Epithelial cell of proximal tubule (primary cell): ENCODE measurements around the gene PCED1A. TPM values are rescaled to one million over a fixed set of nuclear protein-coding genes. Genes with fewer than 3 reads are reported as not detected.

Experiments used
- DNase-seq: peaks from one replicate; pipeline ENCODE4 v3.0.0-alpha.2; 2011; ENCODE audit warnings: low read depth
- H3K4me3 ChIP-seq: 2 replicates; pipeline ENCODE4 v1.5.1; 2011; ENCODE audit warnings: low read depth, mild to moderate bottlenecking, low read length
- total RNA-seq: library from RNA; depleted of rRNA; stranded (reverse); fragments of >200 nt; gene quantifications from 2 replicates; pipeline ENCODE4 v1.2.3, GENCODE V29; 2015
- TF ChIP-seq, protein P1 (sequence below): conservative IDR thresholded peaks from 2 replicates; pipeline ENCODE4 v1.5.1; 2012; ENCODE audit warnings: low read depth, mild to moderate bottlenecking, low read length

PCED1A gene
- total RNA-seq, 1 donor from 2014 or later: 37.5 TPM

DNA sequence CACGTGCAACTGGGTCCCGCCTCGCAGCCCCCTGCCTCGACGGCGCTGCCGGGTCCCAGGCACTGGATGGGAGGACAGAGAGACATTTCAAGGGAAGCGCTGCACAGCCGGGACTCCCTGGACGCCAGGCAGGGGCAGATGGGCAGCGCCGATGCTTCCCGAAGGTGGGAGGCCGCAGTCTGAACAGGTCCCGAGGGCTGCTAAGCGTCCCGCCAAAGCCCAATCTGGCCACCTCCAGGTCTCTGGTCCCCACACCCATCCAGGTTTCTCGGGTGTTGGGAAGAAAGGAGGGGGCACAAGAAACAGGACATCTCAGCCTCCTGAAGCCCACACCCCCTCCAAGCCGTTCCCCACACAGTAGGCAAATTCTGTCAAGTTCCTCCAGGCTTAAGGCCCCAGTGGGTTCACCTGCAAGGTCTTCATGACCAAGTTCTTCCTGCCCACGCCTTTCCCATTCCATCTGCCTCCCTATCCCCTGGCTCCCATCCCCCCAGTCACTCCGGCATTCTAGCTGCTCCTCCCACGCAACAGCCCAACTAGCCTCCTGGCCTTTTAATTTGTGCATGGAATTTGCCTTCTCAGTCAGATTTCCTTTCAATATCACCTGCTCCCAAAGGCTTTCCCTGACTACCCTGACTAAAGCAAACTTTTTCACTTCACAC, 34.6 kb downstream of the PCED1A start:
- TF ChIP-seq, protein P1, sequence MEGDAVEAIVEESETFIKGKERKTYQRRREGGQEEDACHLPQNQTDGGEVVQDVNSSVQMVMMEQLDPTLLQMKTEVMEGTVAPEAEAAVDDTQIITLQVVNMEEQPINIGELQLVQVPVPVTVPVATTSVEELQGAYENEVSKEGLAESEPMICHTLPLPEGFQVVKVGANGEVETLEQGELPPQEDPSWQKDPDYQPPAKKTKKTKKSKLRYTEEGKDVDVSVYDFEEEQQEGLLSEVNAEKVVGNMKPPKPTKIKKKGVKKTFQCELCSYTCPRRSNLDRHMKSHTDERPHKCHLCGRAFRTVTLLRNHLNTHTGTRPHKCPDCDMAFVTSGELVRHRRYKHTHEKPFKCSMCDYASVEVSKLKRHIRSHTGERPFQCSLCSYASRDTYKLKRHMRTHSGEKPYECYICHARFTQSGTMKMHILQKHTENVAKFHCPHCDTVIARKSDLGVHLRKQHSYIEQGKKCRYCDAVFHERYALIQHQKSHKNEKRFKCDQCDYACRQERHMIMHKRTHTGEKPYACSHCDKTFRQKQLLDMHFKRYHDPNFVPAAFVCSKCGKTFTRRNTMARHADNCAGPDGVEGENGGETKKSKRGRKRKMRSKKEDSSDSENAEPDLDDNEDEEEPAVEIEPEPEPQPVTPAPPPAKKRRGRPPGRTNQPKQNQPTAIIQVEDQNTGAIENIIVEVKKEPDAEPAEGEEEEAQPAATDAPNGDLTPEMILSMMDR: no peak
- H3K4me3 ChIP-seq: no peak overlapping the region
- peak; percentile 26 for DNase-seq

DNA sequence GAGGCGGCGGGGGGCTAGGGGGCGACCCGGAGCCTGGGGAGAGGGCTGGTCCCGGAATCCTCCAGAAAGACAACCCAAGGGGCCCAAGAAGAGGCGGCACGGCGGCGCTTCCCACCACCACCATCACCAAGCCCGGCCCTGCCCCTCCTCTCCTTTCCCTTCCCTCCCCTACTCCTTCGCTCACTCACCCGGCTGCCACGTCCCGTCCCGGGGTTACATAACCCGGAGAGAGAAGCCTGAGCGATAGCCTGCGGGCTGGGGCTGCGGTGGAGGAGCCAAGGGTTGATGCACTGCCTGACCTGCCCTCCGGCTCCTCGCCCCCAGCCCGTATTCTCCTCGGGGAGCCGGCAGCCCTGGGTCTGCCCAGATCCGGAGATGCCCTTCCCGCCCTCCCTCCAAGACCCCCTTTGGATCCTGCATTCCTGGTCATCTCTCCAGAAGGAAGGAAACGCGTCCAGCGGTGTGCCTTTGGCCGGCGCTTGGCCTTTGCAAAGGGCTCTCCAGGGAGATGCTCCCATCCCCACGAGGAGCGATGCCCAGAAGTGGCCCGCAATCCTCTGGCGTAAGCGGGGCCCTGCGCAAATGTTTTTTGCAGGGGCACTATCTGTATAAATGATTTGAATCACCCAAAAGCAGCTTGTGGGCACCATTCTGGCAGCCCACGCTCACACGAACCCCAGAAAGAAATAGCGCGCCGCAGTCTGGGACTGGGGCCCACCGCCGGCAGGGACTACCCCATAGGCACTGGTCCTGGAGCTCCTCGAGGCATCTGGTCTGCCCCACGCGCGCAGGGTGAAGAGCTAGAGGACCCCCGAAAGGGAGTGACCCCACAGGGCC, 35.4 kb downstream of the PCED1A start:
- no peak for DNase-seq
- TF ChIP-seq, protein P1: no peak
- no peak overlapping the region for H3K4me3 ChIP-seq

DNA sequence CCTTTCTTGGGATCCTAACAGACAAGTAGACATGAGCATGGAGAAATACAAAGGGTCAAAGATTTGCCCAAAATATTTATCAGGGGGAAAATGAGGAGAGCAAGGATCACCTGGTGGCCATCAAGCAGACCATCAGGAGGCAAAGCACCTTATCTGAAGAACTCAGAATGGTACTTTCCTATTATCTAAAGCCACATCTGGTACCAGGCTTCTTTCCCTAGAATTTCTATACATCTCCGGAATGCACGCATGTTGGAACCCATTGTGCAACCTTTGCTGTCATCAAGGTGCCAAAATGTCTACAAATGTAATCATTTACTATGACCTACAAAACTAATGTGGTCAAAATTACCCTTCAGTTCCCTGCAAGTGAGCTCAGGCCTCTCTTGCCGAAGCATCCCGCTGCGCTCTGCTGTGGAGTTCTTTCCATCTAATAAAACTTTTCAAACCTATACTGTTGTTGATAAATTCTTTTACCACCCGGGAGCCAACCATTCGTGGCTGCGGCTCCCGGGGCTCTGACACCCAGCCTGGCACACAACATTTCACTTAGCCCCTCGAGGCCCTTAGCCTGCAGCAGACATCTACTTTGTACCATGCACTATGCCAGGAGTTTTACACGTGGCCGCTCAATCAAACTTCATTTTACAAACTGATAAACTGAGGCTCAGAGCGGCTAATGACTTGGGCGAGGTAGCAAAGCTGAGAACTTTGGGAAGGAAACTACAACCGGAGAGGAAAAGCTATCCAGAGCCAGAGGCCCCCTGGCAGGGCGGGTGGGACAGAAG, 36.2 kb downstream of the PCED1A start:
- DNase-seq: no peak
- H3K4me3 ChIP-seq: no peak overlapping the region
- TF ChIP-seq, protein P1: no peak

DNA sequence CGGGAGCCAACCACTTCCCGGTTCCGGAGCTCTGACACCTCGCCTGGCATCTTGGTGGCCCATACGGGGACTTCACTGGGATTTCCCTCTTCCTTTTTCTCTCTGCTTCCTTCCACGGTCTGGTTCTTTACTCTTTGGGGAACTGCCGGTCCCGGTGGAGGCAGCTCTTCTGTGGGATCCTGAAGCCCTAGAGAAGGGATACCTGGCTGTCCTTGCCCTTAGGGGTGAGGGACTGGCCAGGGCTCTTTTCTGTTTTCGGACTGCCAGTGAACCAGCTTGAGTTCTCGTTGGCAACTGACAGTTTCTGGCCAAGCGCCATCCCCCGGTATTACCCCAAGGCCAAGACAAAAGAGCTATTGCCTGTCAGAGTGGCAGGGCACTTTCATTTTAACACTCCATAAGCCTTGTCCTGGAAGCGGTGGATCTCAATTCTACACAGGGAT, 39.1 kb downstream of the PCED1A start:
- TF ChIP-seq, protein P1: no peak
- no peak for DNase-seq
- H3K4me3 ChIP-seq: peak overlapping the region; percentile 11

DNA sequence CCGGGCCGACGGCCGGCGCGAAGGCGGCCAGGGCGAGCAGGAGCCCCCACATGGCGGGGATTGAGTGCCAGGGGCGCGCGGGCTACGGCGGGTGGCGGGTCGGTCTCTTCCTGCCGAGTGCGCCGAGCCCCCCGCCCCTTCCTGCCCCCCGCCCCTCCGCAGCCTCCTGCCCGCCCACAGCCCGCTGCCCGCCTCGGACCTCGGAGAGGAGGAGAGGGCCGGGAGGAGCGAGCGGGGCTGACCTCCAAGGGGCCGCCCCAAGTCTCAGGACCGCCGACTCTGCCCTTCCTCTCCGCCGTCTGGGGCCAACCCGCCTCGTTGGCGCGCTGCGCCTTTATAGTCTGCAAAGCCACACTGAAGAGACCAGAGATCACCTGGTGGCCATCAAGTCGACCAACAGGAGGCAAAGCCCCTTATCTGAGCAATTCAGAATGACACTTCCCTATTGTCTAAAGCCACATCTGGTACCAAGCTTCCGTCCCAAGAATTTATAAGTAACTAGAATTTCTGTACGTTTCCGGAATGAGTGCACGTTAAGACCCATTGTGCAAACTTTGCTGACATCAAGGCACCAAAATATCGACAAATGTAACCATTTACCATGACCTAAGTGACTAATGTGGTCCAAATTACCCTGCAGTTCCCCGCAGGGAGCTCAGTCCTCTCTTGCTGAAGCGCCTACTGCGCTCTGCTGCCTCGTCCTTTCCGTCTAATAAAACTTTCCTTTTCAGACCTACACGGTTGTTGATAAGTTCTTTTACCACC, 39.8 kb downstream of the PCED1A start, which contains the start of gene CPXM1:
TSS of gene CPXM1 (minus strand) at position 107 of the 765 bp plus-strand sequence. CDS start at position 52, 55 bp downstream.
- no peak for DNase-seq
- TF ChIP-seq, protein P1: no peak
- H3K4me3 ChIP-seq: peak within 1 kb of the TSS; percentile 31
